Measurements from ENCODE around the gene USP9X. TPM values are rescaled to one million over a fixed set of nuclear protein-coding genes. Genes with fewer than 3 reads are reported as not detected.
A peak's percentile ranks its signal among the peaks of the same experiment; 100 is the strongest.

USP9X gene
- total and polyA plus RNA-seq, 9 of the 15 experiments (the other 6 are each of a cell fraction or from before 2014, with no cell fraction given), result 10.9 to 47.8 (median 29.5) TPM

- peak; percentile 34 for TF ChIP-seq TBP (optimal IDR thresholded peaks at IDR 0.05; ENCODE audit: low read depth, low read length)
- TF ChIP-seq CREB1 (IDR thresholded peaks at IDR 0.05), result peak; percentile 55
- no peak for TF ChIP-seq CREB1 (CRISPR knock-in tag; IDR thresholded peaks at IDR 0.05)
- no peak for TF ChIP-seq ZBTB49 (CRISPR knock-in tag; IDR thresholded peaks at IDR 0.05; ENCODE audit: borderline replicate concordance)
- no peak for TF ChIP-seq CAMTA2 (CRISPR knock-in tag; conservative IDR thresholded peaks at IDR 0.05)
- TF ChIP-seq AFF1 (IDR thresholded peaks at IDR 0.05; ENCODE audit: low read depth in 1 of 2, partially characterized antibody in 2 of 2), result peak in 1 of 2 experiments; percentile 70
- TF ChIP-seq POLR2A (conservative IDR thresholded peaks at IDR 0.05), result peak; percentile 62
- peak; percentile 86 for TF ChIP-seq ZNF24 (IDR thresholded peaks at IDR 0.05)
- TF ChIP-seq ERF (CRISPR knock-in tag; IDR thresholded peaks at IDR 0.05), result no peak
- peak; percentile 40; the same call in 1 of the 2 replicates for TF ChIP-seq ZNF384 (IDR thresholded peaks at IDR 0.05; ENCODE audit: low read depth, low read length)
- no peak for TF ChIP-seq THRB (CRISPR knock-in tag; conservative IDR thresholded peaks at IDR 0.05)
- TF ChIP-seq ATF3 (IDR thresholded peaks at IDR 0.05), result peak; percentile 57
- TF ChIP-seq ATF3 (CRISPR knock-in tag; conservative IDR thresholded peaks at IDR 0.05), result no peak
- TF ChIP-seq NR2C1 (IDR thresholded peaks at IDR 0.05), result peak; percentile 40; the same call in 1 of the 2 replicates
- peak; percentile 73 for TF ChIP-seq NR2C1 (tag; IDR thresholded peaks at IDR 0.05)
- no peak for TF ChIP-seq ZNF639 (CRISPR knock-in tag; conservative IDR thresholded peaks at IDR 0.05 in 1 of 2, IDR thresholded peaks at IDR 0.05 in 1 of 2)
Measured at GRCh38 chrX:41047878-41048534, 37.2 kb upstream of the USP9X start (continued).
